SK-N-SH treated with all-trans-retinoic acid at 6 μM for 48 hours (cell line): Measurements from ENCODE around the gene OR6J1.

ENCODE experiments used
- ATAC-seq: fragments of 200-7000 bp; cut with Tn5 transposase; 3 replicates; pipeline ENCODE4 v1.9.1; 2020; ENCODE audit warnings: mild to moderate bottlenecking, moderate library complexity
- ARNTL ChIP-seq: fragments of 450-650 bp; formaldehyde crosslinking; IDR thresholded peaks from 2 replicates; pipeline ENCODE4 v1.5.0; 2020; ENCODE audit warnings: low read depth, mild to moderate bottlenecking, moderate library complexity, borderline replicate concordance
- BACH2 ChIP-seq: fragments of 250-450 bp; sonication (Bioruptor Pico); IDR thresholded peaks from 2 replicates; pipeline ENCODE4 v1.9.0; 2021; ENCODE audit warnings: mild to moderate bottlenecking, borderline replicate concordance
- CSDC2 ChIP-seq: fragments of 250-450 bp; sonication (Bioruptor Pico); IDR thresholded peaks from 2 replicates; pipeline ENCODE4 v1.5.0; 2020; ENCODE audit warnings: mild to moderate bottlenecking, moderate library complexity
- CSRNP3 ChIP-seq: fragments of 250-450 bp; sonication (Bioruptor Pico); IDR thresholded peaks from 2 replicates; pipeline ENCODE4 v1.5.1; 2021; ENCODE audit warnings: mild to moderate bottlenecking, moderate library complexity
- ESRRG ChIP-seq: fragments of 250-450 bp; sonication (Bioruptor Pico); IDR thresholded peaks from 2 replicates; pipeline ENCODE4 v1.6.1; 2021; ENCODE audit warnings: mild to moderate bottlenecking
- GLIS3 ChIP-seq: fragments of 250-450 bp; sonication (Bioruptor Pico); IDR thresholded peaks from 2 replicates; pipeline ENCODE4 v1.5.0; 2020; ENCODE audit warnings: mild to moderate bottlenecking, moderate library complexity
- ISL1 ChIP-seq: fragments of 250-450 bp; sonication (Bioruptor Pico); IDR thresholded peaks from 2 replicates; pipeline ENCODE4 v2.1.2; 2022; ENCODE audit warnings: mild to moderate bottlenecking, moderate library complexity
- OSR1 ChIP-seq: fragments of 250-450 bp; sonication (Bioruptor Pico); IDR thresholded peaks from 2 replicates; pipeline ENCODE4 v1.8.0; 2022; ENCODE audit warnings: moderate library complexity, mild to moderate bottlenecking, inconsistent platforms
- PPARA ChIP-seq: fragments of 250-450 bp; sonication (Bioruptor Pico); IDR thresholded peaks from 2 replicates; pipeline ENCODE4 v1.5.0; 2020; ENCODE audit warnings: mild to moderate bottlenecking, borderline replicate concordance
- RARB ChIP-seq: fragments of 250-450 bp; sonication (Bioruptor Pico); IDR thresholded peaks from 2 replicates; pipeline ENCODE4 v1.8.0; 2021; ENCODE audit warnings: mild to moderate bottlenecking, moderate library complexity
- SNAI2 ChIP-seq: fragments of 250-450 bp; sonication (Bioruptor Pico); IDR thresholded peaks from 2 replicates; pipeline ENCODE4 v1.5.0; 2020; ENCODE audit warnings: mild to moderate bottlenecking, moderate library complexity
- TCF4 ChIP-seq: fragments of 250-450 bp; sonication (Bioruptor Pico); IDR thresholded peaks from 2 replicates; pipeline ENCODE4 v1.8.0; 2021; ENCODE audit warnings: mild to moderate bottlenecking, moderate library complexity, borderline replicate concordance
- TOX ChIP-seq: fragments of 250-450 bp; sonication (Bioruptor Pico); IDR thresholded peaks from 2 replicates; pipeline ENCODE4 v1.8.0; 2021; ENCODE audit warnings: mild to moderate bottlenecking, moderate library complexity, borderline replicate concordance
- ZC3H10 ChIP-seq: fragments of 250-450 bp; sonication (Bioruptor Pico); IDR thresholded peaks from 2 replicates; pipeline ENCODE4 v1.5.1; 2021; ENCODE audit warnings: mild to moderate bottlenecking, moderate library complexity
- ZFP3 ChIP-seq: fragments of 250-450 bp; sonication (Bioruptor Pico); IDR thresholded peaks from 2 replicates; pipeline ENCODE4 v1.5.0; 2020; ENCODE audit warnings: mild to moderate bottlenecking, moderate library complexity
- ZFP30 ChIP-seq: fragments of 450-650 bp; formaldehyde crosslinking; IDR thresholded peaks from 2 replicates; pipeline ENCODE4 v1.5.0; 2022; ENCODE audit warnings: mild to moderate bottlenecking, moderate library complexity
- ZNF565 ChIP-seq: fragments of 450-650 bp; formaldehyde crosslinking; conservative IDR thresholded peaks from 2 replicates; pipeline ENCODE4 v1.5.0; 2020; ENCODE audit warnings: low read depth, mild to moderate bottlenecking, moderate library complexity
- ZNF70 ChIP-seq: fragments of 450-650 bp; formaldehyde crosslinking; IDR thresholded peaks from 2 replicates; pipeline ENCODE4 v1.5.0; 2020; ENCODE audit warnings: mild to moderate bottlenecking, moderate library complexity
- ZNF8 ChIP-seq: fragments of 450-650 bp; formaldehyde crosslinking; IDR thresholded peaks from 2 replicates; pipeline ENCODE4 v1.5.0; 2020; ENCODE audit warnings: mild to moderate bottlenecking, moderate library complexity
- TF ChIP-seq, protein P1 (sequence below): fragments of 250-450 bp; sonication (Bioruptor Pico); IDR thresholded peaks from 2 replicates; pipeline ENCODE4 v1.8.0; 2020; ENCODE audit warnings: mild to moderate bottlenecking, moderate library complexity, borderline replicate concordance
- TF ChIP-seq, protein P2 (sequence below): fragments of 250-450 bp; sonication (Bioruptor Pico); IDR thresholded peaks from 2 replicates; pipeline ENCODE4 v1.5.1; 2020; ENCODE audit warnings: low read depth, mild to moderate bottlenecking, moderate library complexity
- TF ChIP-seq, protein P3 (sequence below): fragments of 250-450 bp; sonication (Bioruptor Pico); IDR thresholded peaks from 2 replicates; pipeline ENCODE4 v1.8.0; 2021; ENCODE audit warnings: low read depth, mild to moderate bottlenecking, moderate library complexity, borderline replicate concordance

OR6J1 gene

GRCh38 chr14:22593601-22594000, 50.6 kb downstream of the OR6J1 start (continued):
- TF ChIP-seq, protein P1, sequence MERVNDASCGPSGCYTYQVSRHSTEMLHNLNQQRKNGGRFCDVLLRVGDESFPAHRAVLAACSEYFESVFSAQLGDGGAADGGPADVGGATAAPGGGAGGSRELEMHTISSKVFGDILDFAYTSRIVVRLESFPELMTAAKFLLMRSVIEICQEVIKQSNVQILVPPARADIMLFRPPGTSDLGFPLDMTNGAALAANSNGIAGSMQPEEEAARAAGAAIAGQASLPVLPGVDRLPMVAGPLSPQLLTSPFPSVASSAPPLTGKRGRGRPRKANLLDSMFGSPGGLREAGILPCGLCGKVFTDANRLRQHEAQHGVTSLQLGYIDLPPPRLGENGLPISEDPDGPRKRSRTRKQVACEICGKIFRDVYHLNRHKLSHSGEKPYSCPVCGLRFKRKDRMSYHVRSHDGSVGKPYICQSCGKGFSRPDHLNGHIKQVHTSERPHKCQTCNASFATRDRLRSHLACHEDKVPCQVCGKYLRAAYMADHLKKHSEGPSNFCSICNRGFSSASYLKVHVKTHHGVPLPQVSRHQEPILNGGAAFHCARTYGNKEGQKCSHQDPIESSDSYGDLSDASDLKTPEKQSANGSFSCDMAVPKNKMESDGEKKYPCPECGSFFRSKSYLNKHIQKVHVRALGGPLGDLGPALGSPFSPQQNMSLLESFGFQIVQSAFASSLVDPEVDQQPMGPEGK (CRISPR knock-in tag): no peak
- TF ChIP-seq CSDC2 (CRISPR knock-in tag) (no peak), PPARA (CRISPR knock-in tag) (no peak)

GRCh38 chr14:22593189-22593588, 51.0 kb downstream of the OR6J1 start:
- TF ChIP-seq, protein P1 (CRISPR knock-in tag): no peak
- TF ChIP-seq TOX (CRISPR knock-in tag) (no peak), OSR1 (CRISPR knock-in tag) (no peak), RARB (no peak), ZNF70 (CRISPR knock-in tag) (no peak), ZNF565 (CRISPR knock-in tag) (no peak), CSRNP3 (CRISPR knock-in tag) (no peak), CSDC2 (CRISPR knock-in tag) (no peak), ZC3H10 (CRISPR knock-in tag) (no peak), ZFP30 (no peak), SNAI2 (CRISPR knock-in tag) (no peak), GLIS3 (CRISPR knock-in tag) (no peak), BACH2 (CRISPR knock-in tag) (no peak), TCF4 (CRISPR knock-in tag) (no peak)
- TF ChIP-seq, protein P2, sequence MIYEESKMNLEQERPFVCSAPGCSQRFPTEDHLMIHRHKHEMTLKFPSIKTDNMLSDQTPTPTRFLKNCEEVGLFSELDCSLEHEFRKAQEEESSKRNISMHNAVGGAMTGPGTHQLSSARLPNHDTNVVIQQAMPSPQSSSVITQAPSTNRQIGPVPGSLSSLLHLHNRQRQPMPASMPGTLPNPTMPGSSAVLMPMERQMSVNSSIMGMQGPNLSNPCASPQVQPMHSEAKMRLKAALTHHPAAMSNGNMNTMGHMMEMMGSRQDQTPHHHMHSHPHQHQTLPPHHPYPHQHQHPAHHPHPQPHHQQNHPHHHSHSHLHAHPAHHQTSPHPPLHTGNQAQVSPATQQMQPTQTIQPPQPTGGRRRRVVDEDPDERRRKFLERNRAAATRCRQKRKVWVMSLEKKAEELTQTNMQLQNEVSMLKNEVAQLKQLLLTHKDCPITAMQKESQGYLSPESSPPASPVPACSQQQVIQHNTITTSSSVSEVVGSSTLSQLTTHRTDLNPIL (CRISPR knock-in tag): no peak
- no peak for ATAC-seq

GRCh38 chr14:22589096-22589839, 54.9 kb downstream of the OR6J1 start, which contains the start of gene DAD1:
DAD1 (minus strand) TSS chr14:22589224; CDS start chr14:22589157, 67 bp downstream.
- ATAC-seq: peak; percentile 97

More at GRCh38 chr14:22589096-22589839, 54.9 kb downstream of the OR6J1 start, which contains the start of gene DAD1:
- TF ChIP-seq ISL1 (no peak), TCF4 (CRISPR knock-in tag) (no peak), ZNF70 (CRISPR knock-in tag) (no peak), CSDC2 (CRISPR knock-in tag) (no peak), ESRRG (CRISPR knock-in tag) (no peak), ZNF565 (CRISPR knock-in tag) (no peak), ZC3H10 (CRISPR knock-in tag) (no peak), CSRNP3 (CRISPR knock-in tag) (no peak), ARNTL (CRISPR knock-in tag) (no peak), ZFP3 (CRISPR knock-in tag) (no peak), SNAI2 (CRISPR knock-in tag) (no peak), ZFP30 (no peak), BACH2 (CRISPR knock-in tag) (no peak), TOX (CRISPR knock-in tag) (no peak), GLIS3 (CRISPR knock-in tag) (no peak), OSR1 (CRISPR knock-in tag) (no peak), PPARA (CRISPR knock-in tag) (no peak), ZNF8 (CRISPR knock-in tag) (no peak)
- TF ChIP-seq, protein P2 (CRISPR knock-in tag): no peak
- TF ChIP-seq, protein P3, sequence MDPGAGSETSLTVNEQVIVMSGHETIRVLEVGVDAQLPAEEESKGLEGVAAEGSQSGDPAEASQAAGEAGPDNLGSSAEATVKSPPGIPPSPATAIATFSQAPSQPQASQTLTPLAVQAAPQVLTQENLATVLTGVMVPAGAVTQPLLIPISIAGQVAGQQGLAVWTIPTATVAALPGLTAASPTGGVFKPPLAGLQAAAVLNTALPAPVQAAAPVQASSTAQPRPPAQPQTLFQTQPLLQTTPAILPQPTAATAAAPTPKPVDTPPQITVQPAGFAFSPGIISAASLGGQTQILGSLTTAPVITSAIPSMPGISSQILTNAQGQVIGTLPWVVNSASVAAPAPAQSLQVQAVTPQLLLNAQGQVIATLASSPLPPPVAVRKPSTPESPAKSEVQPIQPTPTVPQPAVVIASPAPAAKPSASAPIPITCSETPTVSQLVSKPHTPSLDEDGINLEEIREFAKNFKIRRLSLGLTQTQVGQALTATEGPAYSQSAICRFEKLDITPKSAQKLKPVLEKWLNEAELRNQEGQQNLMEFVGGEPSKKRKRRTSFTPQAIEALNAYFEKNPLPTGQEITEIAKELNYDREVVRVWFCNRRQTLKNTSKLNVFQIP (CRISPR knock-in tag): no peak
